Transverse colon (tissue), 4 donors: ENCODE results near the gene CEP162.

Experiments
- POLR2AphosphoS5 ChIP-seq, 3 donors: sonication (generic); formaldehyde crosslinking; IDR thresholded peaks; one replicate each; pipeline ENCODE4 v1.6.1; 2016; ENCODE audit warnings: antibody characterized with exemption in 3 of 3
- TF ChIP-seq, protein P1 (sequence below), 5 experiments: fragments of 200-600 bp in 3 of 5; fragments of 450-650 bp in 2 of 5; sonication (generic) in 3 of 5; IDR thresholded peaks; 1 replicate in 2 of 5; 2 replicates in 3 of 5; pipeline ENCODE4 v1.5.1; 2016 to 2017; ENCODE audit warnings: antibody characterized with exemption in 5 of 5, inconsistent platforms in 3 of 5, mild to moderate bottlenecking in 2 of 5, moderate library complexity in 1 of 5

GRCh38 chr6:84271061-84271716 is 43.7 kb upstream of the CEP162 start:
- TF ChIP-seq POLR2AphosphoS5 (IDR thresholded peaks at IDR 0.05): no peak
- TF ChIP-seq, protein P1, sequence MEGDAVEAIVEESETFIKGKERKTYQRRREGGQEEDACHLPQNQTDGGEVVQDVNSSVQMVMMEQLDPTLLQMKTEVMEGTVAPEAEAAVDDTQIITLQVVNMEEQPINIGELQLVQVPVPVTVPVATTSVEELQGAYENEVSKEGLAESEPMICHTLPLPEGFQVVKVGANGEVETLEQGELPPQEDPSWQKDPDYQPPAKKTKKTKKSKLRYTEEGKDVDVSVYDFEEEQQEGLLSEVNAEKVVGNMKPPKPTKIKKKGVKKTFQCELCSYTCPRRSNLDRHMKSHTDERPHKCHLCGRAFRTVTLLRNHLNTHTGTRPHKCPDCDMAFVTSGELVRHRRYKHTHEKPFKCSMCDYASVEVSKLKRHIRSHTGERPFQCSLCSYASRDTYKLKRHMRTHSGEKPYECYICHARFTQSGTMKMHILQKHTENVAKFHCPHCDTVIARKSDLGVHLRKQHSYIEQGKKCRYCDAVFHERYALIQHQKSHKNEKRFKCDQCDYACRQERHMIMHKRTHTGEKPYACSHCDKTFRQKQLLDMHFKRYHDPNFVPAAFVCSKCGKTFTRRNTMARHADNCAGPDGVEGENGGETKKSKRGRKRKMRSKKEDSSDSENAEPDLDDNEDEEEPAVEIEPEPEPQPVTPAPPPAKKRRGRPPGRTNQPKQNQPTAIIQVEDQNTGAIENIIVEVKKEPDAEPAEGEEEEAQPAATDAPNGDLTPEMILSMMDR (IDR thresholded peaks at IDR 0.05): no peak
